Left renal pelvis (tissue), 4 donors: ENCODE data around the gene CCL24. TPM values are rescaled to one million over a fixed set of nuclear protein-coding genes. Genes with fewer than 3 reads are reported as not detected.
A peak's percentile ranks its signal among the peaks of the same experiment; 100 is the strongest.
"Not testable (repeated sequence)": the region's sequence is repeated elsewhere in the genome, so short reads cannot be mapped to it uniquely, and the experiment has no call there.

ENCODE experiments used
- DNase-seq, 4 donors: peaks; one replicate each; pipeline ENCODE4 v3.0.0-alpha.2; 2013; ENCODE audit warnings: low read depth in 4 of 4, low spot score in 3 of 4
- polyA plus RNA-seq, 4 donors: library from polyadenylated mRNA; unstranded; fragments of 120-200 nt; gene quantifications; one replicate each; pipeline ENCODE4 v1.2.1, GENCODE V29; 2013; ENCODE audit not compliant: insufficient read length in 4 of 4

The CCL24 gene
- polyA plus RNA-seq, 4 donors, result 0.29 to 2.3 TPM; not detected in 2

- DNase-seq, result no peak
These were observed 24.2 kb downstream of the CCL24 start for GRCh38 chr7:75789361-75789924.

- DNase-seq, result not testable (repeated sequence)
These were observed 25.3 kb downstream of the CCL24 start for GRCh38 chr7:75788154-75788847.

GRCh38 chr7:75783058-75783457, 30.5 kb downstream of the CCL24 start:
- not testable (repeated sequence) for DNase-seq

GRCh38 chr7:75780647-75781273, 32.8 kb downstream of the CCL24 start:
- not testable (repeated sequence) for DNase-seq

GRCh38 chr7:75779516-75779915, 34.1 kb downstream of the CCL24 start:
- DNase-seq, result not testable (repeated sequence)

- DNase-seq, result not testable (repeated sequence)
These were observed 34.6 kb downstream of the CCL24 start for GRCh38 chr7:75779035-75779434.

- DNase-seq, result no peak
These were observed 37.2 kb downstream of the CCL24 start for GRCh38 chr7:75776295-75776971.

GRCh38 chr7:75773958-75774357, 39.6 kb downstream of the CCL24 start:
- DNase-seq, result not testable (repeated sequence)

GRCh38 chr7:75772081-75773077, 41.2 kb downstream of the CCL24 start, which contains the start of gene CCL26:
Gene CCL26, minus strand, starts transcription at chr7:75772211. Its CDS starts 35 bp downstream, at chr7:75772176.
- DNase-seq, result no peak

GRCh38 chr7:75771224-75771623, 42.4 kb downstream of the CCL24 start:
- DNase-seq, result no peak

GRCh38 chr7:75762350-75762917, 51.2 kb downstream of the CCL24 start:
- DNase-seq, result peak in 2 of 4 donors; percentile 40 to 44

- not testable (repeated sequence) for DNase-seq
These were observed 51.8 kb downstream of the CCL24 start for GRCh38 chr7:75761801-75762200.

Other genes with a start within 250 kb of the CCL24 start
- 10 to 100 TPM; 24.5 to 35.8 (median 33.5) TPM for gene HIP1, start 74.9 kb downstream of the CCL24 start, polyA plus RNA-seq
- gene CCL26, start 41.6 kb downstream of the CCL24 start, polyA plus RNA-seq, result 1 to 10 TPM in 1 of 4 donors, under 1 TPM in 1, not detected in 2; 0.24 to 1.2 TPM
- 10 to 100 TPM; 37.2 to 77.9 (median 65.8) TPM for gene RHBDD2, start 65.2 kb upstream of the CCL24 start, polyA plus RNA-seq
- 10 to 100 TPM; 50.8 to 70.5 (median 62.1) TPM for gene POR, start 101.3 kb upstream of the CCL24 start, polyA plus RNA-seq
- gene TMEM120A, start 180.8 kb upstream of the CCL24 start, polyA plus RNA-seq, result 10 to 100 TPM; 26.0 to 56.8 (median 49.7) TPM
- 10 to 100 TPM; 27.3 to 55.3 (median 38.9) TPM for gene STYXL1, start 234.2 kb upstream of the CCL24 start, polyA plus RNA-seq
- gene MDH2, start 234.3 kb upstream of the CCL24 start, polyA plus RNA-seq, result 100 to 1,000 TPM; 137 to 217 (median 207) TPM